GM19035 (cell line): ENCODE data around the gene BMAL1.
A peak's percentile ranks its signal among the peaks of the same experiment; 100 is the strongest.

Experiments
- ATAC-seq: cut with Tn5 transposase; IDR thresholded peaks from one replicate; pipeline ENCODE4 v1.9.1; 2021; ENCODE audit not compliant: unreplicated experiment

BMAL1 gene

GRCh38 chr11:13338427-13339069 lies 61.0 kb downstream of the BMAL1 start:
- no peak for ATAC-seq

DNA sequence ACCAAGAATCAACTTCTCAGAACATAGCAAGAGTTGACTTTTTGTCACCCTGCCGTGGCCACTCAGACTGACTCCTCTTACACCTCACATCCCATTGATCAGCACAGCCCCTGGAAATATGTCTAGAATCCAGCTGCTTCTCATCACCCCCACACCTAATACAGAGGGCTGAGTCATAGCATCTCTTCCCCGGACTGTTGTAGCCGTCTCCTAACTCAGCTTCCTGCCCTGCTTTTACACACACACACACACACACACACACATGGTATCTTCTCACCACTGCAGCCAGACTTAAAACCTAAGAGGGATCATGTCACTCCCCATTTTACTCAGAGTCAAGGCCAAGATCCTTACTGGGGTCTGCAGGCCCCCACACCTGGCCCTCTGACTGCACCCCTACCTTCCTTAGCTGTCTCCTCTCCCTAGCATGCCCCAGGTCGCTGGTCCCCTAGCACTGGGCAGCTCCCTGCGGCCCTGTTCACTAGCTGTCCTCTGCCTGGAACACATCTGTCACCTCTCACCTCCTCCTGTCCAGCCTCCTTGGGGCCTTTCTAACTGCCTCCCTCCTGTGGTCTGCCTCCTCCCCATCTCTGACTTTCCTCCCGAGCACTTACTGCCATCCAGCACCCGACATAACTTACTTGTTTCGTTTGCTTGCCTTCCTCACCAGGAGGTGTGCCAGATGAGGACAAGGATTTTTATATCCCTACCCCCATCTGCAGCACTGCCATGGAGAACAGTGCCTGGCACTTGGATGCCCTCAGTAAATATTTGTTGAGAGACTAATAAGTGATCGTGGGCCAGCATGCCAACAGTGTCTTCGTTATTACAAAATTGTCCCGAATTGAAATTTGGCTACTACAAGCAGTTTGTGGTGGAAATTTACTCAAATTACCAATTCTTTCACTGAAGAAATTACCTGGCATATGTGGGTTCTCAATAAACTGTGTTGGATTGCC lies 61.9 kb downstream of the BMAL1 start:
- ATAC-seq, result no peak

GRCh38 chr11:13341026-13341425 lies 63.4 kb downstream of the BMAL1 start:
- ATAC-seq, result no peak

- peak; percentile 34 for ATAC-seq
Measured at GRCh38 chr11:13343067-13343466, 65.5 kb downstream of the BMAL1 start.

GRCh38 chr11:13343931-13344717 lies 66.5 kb downstream of the BMAL1 start:
- peak; percentile 44 for ATAC-seq

DNA sequence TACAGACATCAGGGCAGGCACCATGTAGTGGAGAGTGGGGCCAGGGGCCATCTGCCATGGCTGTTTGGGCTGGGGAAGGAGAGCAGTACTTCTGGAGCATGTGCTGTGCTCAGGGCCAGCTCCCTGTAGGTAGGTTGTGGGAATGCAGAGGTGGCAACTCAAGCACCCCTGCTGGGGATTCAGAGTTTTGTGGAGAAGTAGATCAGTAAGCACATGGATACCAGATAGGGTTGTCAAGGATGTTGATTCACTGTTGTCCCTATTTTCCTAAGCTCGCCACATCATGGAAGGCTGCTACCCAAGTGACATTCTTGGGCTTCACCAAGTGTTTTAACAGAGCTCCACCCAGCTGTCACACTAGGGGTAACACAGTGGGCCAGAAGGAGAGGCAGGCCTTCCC lies 67.2 kb downstream of the BMAL1 start:
- ATAC-seq, result no peak

DNA sequence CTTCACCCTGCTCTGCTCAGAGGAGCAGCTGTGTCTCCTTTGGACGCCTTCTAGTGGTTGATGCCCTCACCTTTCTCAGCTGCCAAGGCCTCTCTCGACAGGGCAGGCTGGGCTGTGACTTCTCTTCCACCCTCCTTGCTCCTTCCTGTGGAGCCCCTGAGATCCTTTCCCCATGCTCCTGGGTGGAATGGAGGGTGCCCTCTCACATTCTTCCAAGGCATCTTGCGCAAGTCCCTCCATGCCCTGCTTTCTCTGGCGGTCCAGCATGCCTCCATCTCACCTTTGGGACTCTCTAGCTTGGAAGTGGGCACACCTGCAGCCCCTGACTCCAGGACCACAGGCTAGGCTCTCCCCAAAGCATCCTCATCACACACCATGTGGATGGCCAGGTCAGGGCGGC lies 68.9 kb downstream of the BMAL1 start:
- no peak for ATAC-seq

DNA sequence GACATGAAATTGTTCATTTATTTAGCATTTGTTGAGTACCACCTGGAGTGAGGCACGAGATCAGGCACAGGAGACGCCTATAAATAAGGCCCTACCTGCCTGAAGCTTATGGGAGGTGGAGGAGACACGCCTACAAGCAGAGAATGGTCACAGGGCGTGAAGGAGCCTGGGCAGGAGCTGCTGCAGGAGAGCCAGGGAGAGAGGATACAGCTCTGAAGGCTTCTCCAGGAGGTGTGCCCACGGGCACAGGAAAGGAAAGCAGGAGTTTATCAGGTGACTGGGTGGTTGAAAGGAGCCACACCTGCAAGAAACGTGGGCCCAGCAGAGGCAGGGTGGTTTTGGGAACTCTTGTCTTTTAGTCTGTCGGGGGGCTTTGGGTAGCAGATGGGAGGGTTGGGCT lies 70.3 kb downstream of the BMAL1 start:
- ATAC-seq, result no peak

DNA sequence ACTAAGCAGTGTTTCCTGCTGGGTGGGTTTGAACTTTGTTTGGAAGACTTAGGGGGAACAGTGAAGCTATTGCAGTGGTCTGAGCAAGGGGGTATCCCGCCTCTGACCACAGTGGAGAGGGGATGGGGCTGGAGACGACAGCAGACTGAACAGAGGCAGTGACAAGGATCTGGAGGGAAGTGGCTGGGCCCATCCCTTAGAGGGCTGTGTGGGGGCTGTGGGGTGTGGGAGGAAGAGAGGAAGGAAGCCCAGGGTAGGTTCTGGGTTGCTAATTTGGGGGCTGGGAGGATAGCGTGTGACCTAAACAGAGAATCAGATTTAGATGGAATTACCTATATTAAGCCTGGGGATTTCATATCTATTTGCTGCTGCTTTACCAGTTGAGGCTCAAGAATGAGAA lies 70.7 kb downstream of the BMAL1 start:
- peak; percentile 36 for ATAC-seq

GRCh38 chr11:13349046-13349445 lies 71.5 kb downstream of the BMAL1 start:
- no peak for ATAC-seq

DNA sequence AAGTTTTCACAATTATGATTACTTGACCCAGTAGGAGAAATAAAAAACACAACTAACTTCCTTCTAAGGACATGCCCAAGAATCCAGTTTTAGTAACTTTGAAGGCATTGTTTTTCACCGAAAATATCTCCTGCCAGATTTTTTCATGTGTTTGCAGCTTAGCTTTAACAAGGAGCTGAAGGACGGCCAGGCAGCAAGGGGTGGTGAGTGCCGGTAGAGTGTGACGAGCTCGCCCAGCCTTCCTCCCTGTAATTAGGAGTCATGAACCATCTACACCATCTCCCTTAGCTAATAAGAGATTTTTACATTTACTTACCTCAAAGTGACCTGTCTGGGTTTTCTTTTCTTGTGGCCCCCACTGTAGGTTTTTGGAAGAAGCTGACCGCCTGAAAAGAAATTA lies 72.0 kb downstream of the BMAL1 start:
- ATAC-seq, result no peak

- ATAC-seq, result no peak
Measured at GRCh38 chr11:13352711-13353110, 75.1 kb downstream of the BMAL1 start.

- no peak for ATAC-seq
Measured at GRCh38 chr11:13354335-13354734, 76.7 kb downstream of the BMAL1 start.

GRCh38 chr11:13355191-13355590 lies 77.6 kb downstream of the BMAL1 start:
- ATAC-seq, result no peak

DNA sequence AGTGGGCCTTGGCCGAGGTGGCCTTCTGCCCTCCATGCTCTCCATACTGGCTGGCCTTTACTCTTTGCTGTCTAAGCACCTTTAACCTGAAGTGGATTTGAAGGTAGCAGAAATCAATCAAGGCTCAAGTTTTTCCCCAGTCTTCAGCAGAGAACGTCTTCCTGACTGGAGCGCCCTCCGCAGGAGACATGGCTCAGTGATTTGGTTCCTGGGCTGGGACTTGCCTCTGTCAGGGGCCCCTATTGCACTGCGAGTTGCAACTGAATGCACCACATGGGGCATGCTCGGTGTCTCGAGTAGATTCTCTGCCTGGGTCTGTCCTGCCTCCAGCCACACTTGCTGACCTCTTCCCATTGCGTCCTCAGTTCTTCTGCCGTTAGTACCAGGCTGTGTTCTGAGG lies 79.6 kb downstream of the BMAL1 start:
- no peak for ATAC-seq

DNA sequence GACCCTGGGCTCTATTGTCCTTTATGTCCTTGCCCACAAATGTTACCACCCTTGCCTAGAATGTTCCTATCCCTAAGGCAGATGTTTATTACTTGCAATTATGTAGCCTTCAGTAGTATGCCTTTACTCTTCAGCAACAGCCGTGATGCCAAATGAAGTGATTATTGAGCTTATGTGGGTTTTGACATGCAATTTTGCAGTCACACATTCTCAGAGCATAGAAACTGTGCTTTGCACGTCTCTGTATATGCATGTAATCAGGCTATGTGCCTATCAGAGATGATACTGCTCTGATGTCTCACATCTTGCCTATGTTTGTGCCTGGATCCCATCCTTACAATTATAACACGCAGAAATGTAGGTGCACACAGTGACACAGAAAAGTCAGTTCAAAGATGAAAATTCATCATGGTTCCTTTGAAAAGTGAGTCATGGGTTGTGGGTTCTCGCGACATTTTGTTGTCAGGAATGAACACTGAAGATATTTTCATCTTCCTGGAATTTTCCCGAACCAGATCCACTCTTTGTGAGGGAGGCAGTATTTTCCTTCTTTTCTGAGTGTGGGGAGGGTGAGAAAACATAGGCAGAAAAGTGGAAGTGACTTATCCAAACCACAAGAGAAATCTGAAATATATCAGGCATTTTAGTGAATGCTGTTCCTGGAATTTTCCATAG lies 81.1 kb downstream of the BMAL1 start:
- ATAC-seq, result no peak

DNA sequence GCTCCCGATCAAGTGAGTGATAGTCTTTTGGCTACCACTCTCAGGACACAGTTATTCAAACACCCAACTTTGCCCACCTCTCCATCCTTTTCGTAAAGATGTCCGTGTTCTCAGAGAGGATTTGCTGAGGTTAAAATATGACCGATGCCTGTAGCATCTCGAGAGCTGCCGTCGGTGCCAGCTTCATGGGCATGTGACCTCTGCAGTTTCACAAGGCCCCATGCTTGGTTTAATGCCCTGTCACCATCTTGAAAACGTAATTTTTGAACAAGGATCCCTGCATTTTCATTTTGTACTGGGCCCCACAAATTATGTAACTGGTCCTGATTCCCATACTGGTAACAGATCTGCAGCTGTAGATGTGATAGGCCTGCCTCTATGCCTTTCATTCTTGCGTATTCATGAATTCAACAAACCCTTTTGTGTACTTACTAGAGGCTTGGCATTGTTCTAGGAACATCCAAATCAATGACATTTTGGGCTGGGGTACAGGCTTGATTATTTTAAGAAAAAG lies 85.1 kb downstream of the BMAL1 start:
- ATAC-seq, result no peak

DNA sequence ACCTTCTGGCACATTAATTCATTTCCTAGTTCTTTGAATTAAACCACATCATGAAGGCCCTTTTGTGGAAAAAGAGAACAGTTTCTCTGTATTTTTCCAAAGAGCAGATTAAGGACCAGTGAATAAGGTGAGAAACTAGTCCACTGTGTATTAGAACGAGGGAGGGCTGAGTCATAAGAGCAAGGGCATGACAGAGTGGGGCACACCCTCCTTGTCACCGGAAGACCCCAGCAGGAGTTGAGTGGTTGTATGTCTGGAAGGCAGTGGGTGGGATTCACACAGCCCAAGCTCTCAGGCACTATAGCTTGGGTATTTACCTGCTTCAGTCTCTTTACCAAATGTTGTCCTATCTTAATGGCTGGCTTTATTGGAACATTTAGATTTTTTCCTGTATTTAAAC lies 86.8 kb downstream of the BMAL1 start:
- ATAC-seq, result no peak

GRCh38 chr11:13366266-13367026 lies 88.9 kb downstream of the BMAL1 start:
- no peak for ATAC-seq

GRCh38 chr11:13367115-13367514 lies 89.5 kb downstream of the BMAL1 start:
- no peak for ATAC-seq
